ENCODE data around the gene XRCC3. TPM values are rescaled to one million over a fixed set of nuclear protein-coding genes. Genes with fewer than 3 reads are reported as not detected.

XRCC3 gene
- total RNA-seq, 1 donor from 2014 or later: 4.1 TPM

DNA sequence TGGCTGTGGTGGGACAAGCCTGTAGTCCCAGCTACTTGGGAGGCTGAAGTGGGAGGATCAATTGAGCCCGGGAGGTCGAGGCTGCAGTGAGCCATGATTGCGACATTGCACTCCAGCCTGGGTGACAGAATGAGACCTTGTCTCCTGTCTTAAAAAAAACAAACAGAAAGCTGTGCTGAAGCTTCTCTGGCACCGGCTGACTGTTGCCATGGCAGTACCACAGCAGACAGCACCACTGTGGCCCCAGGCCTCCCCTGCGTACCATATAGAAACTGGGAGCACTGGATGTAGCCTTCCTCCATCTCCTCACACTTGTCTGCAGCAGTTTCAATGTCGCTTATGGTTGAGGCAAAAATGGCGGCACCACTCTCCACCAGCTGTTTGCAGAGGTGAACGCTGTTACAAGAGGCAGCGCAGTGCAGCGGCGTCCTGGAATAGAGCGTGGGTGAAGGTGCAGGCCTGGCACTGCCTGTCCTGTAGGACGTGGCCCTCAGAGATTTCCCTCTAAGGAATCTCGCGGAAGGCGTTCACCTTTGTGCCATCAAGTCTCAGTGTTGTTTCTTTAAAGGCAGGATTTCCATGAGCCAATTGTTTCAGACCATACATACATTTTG is 22.3 kb upstream of the XRCC3 start:
- no peak for DNase-seq
- peaks cover 100% of the 10 kb centered on the region for H3K36me3 ChIP-seq
- peaks cover 53% of the 10 kb centered on the region for H3K4me1 ChIP-seq
- TF ChIP-seq, protein P1, sequence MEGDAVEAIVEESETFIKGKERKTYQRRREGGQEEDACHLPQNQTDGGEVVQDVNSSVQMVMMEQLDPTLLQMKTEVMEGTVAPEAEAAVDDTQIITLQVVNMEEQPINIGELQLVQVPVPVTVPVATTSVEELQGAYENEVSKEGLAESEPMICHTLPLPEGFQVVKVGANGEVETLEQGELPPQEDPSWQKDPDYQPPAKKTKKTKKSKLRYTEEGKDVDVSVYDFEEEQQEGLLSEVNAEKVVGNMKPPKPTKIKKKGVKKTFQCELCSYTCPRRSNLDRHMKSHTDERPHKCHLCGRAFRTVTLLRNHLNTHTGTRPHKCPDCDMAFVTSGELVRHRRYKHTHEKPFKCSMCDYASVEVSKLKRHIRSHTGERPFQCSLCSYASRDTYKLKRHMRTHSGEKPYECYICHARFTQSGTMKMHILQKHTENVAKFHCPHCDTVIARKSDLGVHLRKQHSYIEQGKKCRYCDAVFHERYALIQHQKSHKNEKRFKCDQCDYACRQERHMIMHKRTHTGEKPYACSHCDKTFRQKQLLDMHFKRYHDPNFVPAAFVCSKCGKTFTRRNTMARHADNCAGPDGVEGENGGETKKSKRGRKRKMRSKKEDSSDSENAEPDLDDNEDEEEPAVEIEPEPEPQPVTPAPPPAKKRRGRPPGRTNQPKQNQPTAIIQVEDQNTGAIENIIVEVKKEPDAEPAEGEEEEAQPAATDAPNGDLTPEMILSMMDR (IDR thresholded peaks at IDR 0.05; ENCODE audit: borderline replicate concordance): no peak
- H3K9me3 ChIP-seq (replicated peaks): no peaks in the 10 kb centered on the region
- intact Hi-C loops (cut with micrococcal nuclease): no loop called here
- no peak overlapping the region for H3K4me3 ChIP-seq
- no peak overlapping the region for H3K27ac ChIP-seq (replicated peaks)
- H3K27me3 ChIP-seq (ENCODE audit: low read depth): no peaks in the 10 kb centered on the region

DNA sequence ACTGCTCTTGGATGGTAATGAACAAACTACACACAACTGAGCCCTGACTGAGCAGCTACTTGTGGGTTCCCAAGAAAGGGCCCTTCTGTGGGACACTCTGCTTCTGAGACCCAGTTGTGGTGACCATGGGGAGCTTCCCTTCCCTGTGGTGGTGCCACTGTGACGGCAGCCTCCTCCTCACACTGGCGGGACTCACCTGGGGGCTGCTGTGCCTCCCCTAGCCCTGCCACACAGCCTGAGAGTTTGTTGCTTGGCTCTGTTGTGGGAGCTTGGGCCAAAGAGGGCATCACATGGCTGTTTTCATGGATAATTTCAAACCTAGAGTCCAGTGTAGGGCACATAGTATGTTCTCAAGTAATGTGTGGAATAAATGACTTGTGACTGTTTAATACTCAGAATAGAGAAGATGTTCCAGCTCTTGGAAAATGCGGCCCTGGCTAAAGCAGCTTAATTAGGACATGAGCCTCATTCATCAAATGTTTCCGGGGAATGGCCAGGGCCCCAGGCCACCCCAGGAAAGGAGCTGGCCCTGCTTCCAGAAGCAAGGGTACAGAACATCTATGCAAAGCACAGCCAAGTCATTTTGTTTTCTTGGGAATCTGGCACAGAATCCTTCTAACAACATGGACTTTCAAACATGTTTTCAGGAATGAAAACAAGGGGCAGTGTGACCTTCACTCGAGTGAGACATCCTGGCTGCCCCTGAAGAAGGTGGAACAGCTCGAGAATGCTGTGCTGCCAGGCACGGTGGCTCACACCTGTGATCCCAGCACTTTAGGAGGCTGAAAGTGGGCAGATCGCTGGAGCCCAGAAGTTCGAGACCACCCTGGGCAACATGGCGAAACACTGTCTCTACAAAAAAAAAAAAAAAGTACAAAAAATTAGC is 21.5 kb upstream of the XRCC3 start:
- TF ChIP-seq, protein P1 (IDR thresholded peaks at IDR 0.05; ENCODE audit: borderline replicate concordance): no peak
- Histone ChIP-seq H3K27ac (replicated peaks) (peak overlapping the region; percentile 42), H3K36me3 (peaks cover 98% of the 10 kb centered on the region), H3K27me3 (ENCODE audit: low read depth) (no peaks in the 10 kb centered on the region), H3K4me1 (peaks cover 49% of the 10 kb centered on the region), H3K4me3 (no peak overlapping the region), H3K9me3 (replicated peaks) (no peaks in the 10 kb centered on the region)
- intact Hi-C loops (cut with micrococcal nuclease): no loop called here
- no peak for DNase-seq

DNA sequence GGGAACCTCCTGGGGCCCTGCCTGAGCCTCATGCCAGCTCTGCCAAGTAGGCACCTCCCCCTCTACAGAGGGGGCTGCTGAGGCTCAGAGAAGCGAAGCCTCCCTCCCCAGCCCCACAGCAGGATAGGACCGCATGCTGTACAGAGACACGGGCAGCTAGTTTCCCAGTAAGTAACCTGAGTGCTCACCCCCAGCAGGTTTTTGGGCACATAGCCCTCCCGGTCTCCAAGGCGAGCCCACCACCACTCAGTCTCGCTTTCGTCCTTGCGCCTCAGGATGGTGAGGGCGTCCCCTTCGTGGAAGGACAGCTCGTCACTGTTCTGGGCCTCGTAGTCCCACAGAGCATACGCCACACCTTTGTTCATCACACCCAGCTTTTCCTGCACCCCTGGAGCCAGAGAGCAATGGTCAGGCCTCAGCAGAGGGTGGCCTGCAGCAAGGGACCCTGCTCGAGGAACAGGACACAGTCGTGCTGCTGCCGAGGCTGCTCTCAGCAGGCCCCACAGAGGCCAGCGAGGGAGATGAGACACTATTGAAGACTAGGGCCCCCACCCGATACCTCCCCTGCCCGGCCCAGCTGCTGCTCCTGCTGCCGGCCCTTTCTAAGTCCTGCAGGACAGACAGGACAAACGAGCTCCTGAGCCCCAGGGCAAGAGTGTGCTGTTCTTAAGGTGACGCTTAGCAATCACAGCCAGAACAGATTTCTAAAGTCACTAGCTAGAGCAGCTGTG is 20.7 kb upstream of the XRCC3 start:
- TF ChIP-seq, protein P1 (IDR thresholded peaks at IDR 0.05; ENCODE audit: borderline replicate concordance): no peak
- peak overlapping the region; percentile 42 for H3K27ac ChIP-seq (replicated peaks)
- intact Hi-C loops (cut with micrococcal nuclease): no loop called here
- H3K4me3 ChIP-seq: no peak overlapping the region
- peaks cover 47% of the 10 kb centered on the region for H3K4me1 ChIP-seq
- peaks cover 90% of the 10 kb centered on the region for H3K36me3 ChIP-seq
- H3K27me3 ChIP-seq (ENCODE audit: low read depth): no peaks in the 10 kb centered on the region
- DNase-seq: no peak
- no peaks in the 10 kb centered on the region for H3K9me3 ChIP-seq (replicated peaks)

DNA sequence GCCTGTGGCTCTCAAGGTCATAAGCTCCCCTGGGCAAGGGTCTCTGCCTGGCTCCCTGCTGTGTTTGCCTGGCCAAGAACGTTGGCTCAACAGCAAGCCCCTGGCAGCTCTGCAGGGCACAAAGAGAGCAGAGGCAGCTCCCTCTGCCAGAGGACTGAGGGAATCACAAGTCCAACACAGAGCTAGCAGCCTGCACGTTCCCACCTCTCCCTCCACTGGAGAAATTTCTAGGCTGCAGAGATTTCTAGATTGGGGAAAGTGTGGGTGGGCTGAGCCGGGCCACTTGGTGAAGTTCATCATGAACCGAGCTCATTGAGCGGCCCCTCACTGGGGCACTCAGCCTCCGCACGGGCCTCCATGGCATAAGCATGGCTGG is 20.2 kb upstream of the XRCC3 start:
- Histone ChIP-seq H3K4me3 (no peak overlapping the region), H3K9me3 (replicated peaks) (no peaks in the 10 kb centered on the region), H3K36me3 (peaks cover 85% of the 10 kb centered on the region), H3K27me3 (ENCODE audit: low read depth) (no peaks in the 10 kb centered on the region), H3K27ac (replicated peaks) (peak overlapping the region; percentile 42), H3K4me1 (peaks cover 53% of the 10 kb centered on the region)
- no peak for DNase-seq
- intact Hi-C loops (cut with micrococcal nuclease): no loop called here
- TF ChIP-seq, protein P1 (IDR thresholded peaks at IDR 0.05; ENCODE audit: borderline replicate concordance): no peak

DNA sequence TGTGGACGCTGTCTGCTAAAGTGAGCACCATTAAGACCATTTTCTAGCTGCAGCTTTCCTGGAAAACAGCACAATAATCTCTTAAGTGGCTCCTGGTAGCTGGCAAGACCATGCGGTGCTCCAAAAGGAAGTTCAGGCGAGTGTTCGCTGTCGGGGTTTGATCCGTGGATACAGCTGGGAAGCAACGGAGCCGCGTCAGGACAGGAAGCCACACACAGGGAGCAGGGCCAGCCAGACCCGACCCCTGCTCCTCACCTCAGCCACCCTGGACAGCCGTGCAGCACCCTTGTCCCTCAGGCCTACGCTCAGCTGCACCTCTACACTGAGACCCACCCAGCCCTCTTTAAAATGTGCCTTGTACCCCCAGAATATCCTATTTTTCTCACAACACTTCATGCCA is 19.8 kb upstream of the XRCC3 start:
- Histone ChIP-seq H3K36me3 (peaks cover 82% of the 10 kb centered on the region), H3K9me3 (replicated peaks) (no peaks in the 10 kb centered on the region), H3K4me3 (no peak overlapping the region), H3K27ac (replicated peaks) (peak overlapping the region; percentile 42), H3K4me1 (peaks cover 57% of the 10 kb centered on the region), H3K27me3 (ENCODE audit: low read depth) (no peaks in the 10 kb centered on the region)
- intact Hi-C loops (cut with micrococcal nuclease): no loop called here
- TF ChIP-seq, protein P1 (IDR thresholded peaks at IDR 0.05; ENCODE audit: borderline replicate concordance): no peak
- DNase-seq: no peak
